Measurements from ENCODE around the gene CDC34. TPM values are rescaled to one million over a fixed set of nuclear protein-coding genes. Genes with fewer than 3 reads are reported as not detected.

The CDC34 gene
- total RNA-seq, 2 experiments from 2014 or later = 38.5 to 43.4 TPM

DNA sequence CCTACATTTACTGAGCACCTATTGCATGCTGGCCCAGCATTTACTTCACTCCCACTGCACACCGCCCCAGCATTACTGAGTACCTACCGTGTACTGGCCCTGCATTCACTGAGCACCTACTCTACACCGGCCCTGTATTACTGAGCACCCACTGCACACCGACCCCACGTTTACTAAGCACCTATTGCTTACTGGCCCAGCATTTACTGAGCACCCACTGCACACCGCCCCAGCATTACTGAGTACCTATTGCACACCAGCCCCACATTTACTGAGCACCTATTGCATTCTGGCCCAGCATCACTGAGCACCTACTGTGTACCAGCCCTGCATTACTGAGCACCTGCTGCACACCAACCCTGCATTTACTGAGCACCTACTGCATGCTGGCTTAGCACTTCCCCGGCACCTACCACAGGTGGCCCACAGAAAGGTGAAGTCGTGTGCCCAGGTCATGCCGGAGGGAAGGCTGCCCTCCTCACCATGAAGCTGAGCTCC, 17.3 kb upstream of the CDC34 start:
- Mint-ChIP-seq H3K4me1 (ENCODE audit: low read depth) (peaks cover 33% of the 10 kb centered on the region), H3K27me3 (no peaks in the 10 kb centered on the region), H3K9me3 (no peaks in the 10 kb centered on the region), H3K36me3 (ENCODE audit: low read depth) (peaks cover 7% of the 10 kb centered on the region), H3K4me3 (no peak overlapping the region), H3K27ac (peak overlapping the region; percentile 82)
- intact Hi-C loops (cut with DNase I, micrococcal nuclease) = no loop called here
- Histone ChIP-seq H3K36me3 (ENCODE audit: insufficient read depth, low read length) (peaks cover 10% of the 10 kb centered on the region), H3K27me3 (ENCODE audit: control insufficient read depth in 1 of 2, insufficient read depth in 2 of 2, low read length in 2 of 2) (no peaks in the 10 kb centered on the region), H3K4me3 (ENCODE audit: low read length) (no peak overlapping the region), H3K4me1 (ENCODE audit: insufficient read depth, low read length) (peaks cover 66% of the 10 kb centered on the region), H3K27ac (ENCODE audit: low read depth in 1 of 2, low read length in 2 of 2) (peak overlapping the region in 1 of 2 donors; percentile 41), H3K9me3 (ENCODE audit: control insufficient read depth in 1 of 2, insufficient read depth in 1 of 2, low read length in 2 of 2) (peaks cover 0 to 6% of the 10 kb centered on the region in 2 experiments)
- no peak for ATAC-seq (ENCODE audit: poor library complexity)
- DNase-seq = peak in 1 of 14 experiments; percentile 14
- TF ChIP-seq, protein P1, sequence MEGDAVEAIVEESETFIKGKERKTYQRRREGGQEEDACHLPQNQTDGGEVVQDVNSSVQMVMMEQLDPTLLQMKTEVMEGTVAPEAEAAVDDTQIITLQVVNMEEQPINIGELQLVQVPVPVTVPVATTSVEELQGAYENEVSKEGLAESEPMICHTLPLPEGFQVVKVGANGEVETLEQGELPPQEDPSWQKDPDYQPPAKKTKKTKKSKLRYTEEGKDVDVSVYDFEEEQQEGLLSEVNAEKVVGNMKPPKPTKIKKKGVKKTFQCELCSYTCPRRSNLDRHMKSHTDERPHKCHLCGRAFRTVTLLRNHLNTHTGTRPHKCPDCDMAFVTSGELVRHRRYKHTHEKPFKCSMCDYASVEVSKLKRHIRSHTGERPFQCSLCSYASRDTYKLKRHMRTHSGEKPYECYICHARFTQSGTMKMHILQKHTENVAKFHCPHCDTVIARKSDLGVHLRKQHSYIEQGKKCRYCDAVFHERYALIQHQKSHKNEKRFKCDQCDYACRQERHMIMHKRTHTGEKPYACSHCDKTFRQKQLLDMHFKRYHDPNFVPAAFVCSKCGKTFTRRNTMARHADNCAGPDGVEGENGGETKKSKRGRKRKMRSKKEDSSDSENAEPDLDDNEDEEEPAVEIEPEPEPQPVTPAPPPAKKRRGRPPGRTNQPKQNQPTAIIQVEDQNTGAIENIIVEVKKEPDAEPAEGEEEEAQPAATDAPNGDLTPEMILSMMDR (IDR thresholded peaks at IDR 0.05) = no peak
- CTCF ChIA-PET = no interaction called here
- POLR2A ChIA-PET = no interaction called here

DNA sequence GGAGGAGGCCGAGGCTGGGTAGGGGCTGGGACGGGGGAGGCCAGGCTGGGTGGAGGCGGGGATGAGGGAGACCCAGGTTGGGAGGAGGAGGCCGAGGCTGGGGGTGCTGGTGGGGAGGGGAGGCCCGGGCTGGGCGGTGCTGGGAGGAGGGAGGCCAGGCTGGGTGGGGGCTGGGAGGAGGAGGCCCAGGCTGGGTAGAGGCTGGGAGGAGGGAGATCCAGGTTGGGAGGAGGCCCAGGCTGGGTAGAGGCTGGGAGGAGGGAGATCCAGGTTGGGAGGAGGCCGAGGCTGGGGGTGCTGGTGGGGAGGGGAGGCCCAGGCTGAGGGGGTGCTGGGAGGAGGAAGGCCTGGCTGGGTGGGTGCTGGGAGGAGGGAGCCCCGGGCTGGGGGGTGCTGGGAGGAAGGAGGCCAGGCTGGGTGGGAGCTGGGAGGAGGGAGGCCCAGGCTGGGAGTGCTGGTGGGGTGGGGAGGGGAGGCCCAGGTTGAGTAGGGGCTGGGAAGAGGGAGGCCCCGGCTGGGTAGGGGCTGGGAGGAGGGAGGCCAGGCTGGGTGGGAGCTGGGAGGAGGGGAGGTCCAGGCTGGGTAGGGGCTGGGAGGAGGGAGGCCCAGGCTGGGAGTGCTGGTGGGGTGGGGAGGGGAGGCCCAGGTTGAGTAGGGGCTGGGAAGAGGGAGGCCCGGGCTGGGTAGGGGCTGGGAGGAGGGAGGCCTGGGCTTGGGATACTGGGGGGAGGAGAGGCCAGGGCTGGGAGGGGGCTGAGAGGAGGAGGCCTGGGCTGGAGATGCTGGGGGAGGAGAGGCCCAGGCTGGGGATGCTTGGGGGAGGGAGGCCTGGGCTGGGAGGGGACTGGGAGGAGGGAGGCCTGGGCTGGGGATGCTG, 13.6 kb upstream of the CDC34 start:
- peaks cover 0 to 4% of the 10 kb centered on the region in 2 experiments for H3K9me3 ChIP-seq (ENCODE audit: control insufficient read depth in 1 of 2, insufficient read depth in 1 of 2, low read length in 2 of 2)
- DNase-seq = no peak
- no peaks in the 10 kb centered on the region for H3K36me3 Mint-ChIP-seq (ENCODE audit: low read depth)
- ChIA-PET CTCF (interaction anchor here (1.2 to 1.4 kb wide), 3 partner anchors 7 to 14 kb away, joined by 4 to 13 read pairs (median 5); no protein-coding TSS in a partner anchor), POLR2A (interaction anchor here (1.0 to 4.3 kb wide), 2 partner anchors 7 to 14 kb away, joined by 5 to 35 read pairs; partner anchors contain the start of gene CDC34)
- no peak overlapping the region for H3K27ac Mint-ChIP-seq
- no peaks in the 10 kb centered on the region for H3K27me3 Mint-ChIP-seq
- no peaks in the 10 kb centered on the region for H3K9me3 Mint-ChIP-seq
- H3K4me1 Mint-ChIP-seq (ENCODE audit: low read depth) = peaks cover 13% of the 10 kb centered on the region
- ATAC-seq (ENCODE audit: poor library complexity) = peak; percentile 33
- H3K4me1 ChIP-seq (ENCODE audit: insufficient read depth, low read length) = peaks cover 39% of the 10 kb centered on the region
- H3K4me3 ChIP-seq (ENCODE audit: low read length) = no peak overlapping the region
- intact Hi-C loops (cut with DNase I, micrococcal nuclease) = no loop called here
- H3K36me3 ChIP-seq (ENCODE audit: insufficient read depth, low read length) = peaks cover 3% of the 10 kb centered on the region
- no peak overlapping the region for H3K4me3 Mint-ChIP-seq
- peak overlapping the region in 1 of 2 donors; percentile 29 for H3K27ac ChIP-seq (ENCODE audit: low read depth in 1 of 2, low read length in 2 of 2)
- TF ChIP-seq, protein P1 (IDR thresholded peaks at IDR 0.05) = no peak
- H3K27me3 ChIP-seq (ENCODE audit: control insufficient read depth in 1 of 2, insufficient read depth in 2 of 2, low read length in 2 of 2) = no peaks in the 10 kb centered on the region

DNA sequence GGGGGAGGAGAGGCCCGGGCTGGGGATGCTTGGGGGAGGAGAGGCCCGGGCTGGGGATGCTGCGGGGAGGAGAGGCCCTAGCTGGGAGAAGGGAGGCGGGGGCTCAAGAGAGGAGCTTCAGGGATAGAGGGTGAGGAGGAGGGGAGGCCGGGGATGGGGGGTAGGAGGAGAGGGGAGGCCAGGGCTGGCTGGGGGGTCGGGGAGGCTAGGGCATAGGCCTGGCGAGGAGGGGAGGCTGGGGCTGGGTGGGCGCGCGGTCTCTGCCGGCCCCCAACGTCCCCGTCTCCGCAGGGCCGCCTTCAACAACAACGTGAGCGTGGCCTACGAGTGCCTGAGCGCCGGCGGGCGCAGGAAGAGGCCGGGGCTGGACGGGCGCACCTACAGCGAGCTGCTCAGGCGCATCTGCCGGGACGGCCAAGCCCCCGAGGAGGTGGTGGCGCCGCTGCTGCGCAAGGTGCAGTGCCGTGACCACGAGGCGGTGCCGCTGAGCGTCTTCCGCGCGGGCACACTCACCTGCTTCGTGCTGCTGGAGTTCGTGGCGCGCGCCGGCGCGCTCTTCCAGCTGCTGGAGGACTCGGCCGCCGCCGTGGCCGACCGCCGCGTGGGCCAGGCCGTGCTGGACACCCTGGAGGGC, 12.8 kb upstream of the CDC34 start:
- TF ChIP-seq, protein P1 (IDR thresholded peaks at IDR 0.05) = peak; percentile 17
- CTCF ChIA-PET = interaction anchor here (0.6 to 1.4 kb wide), 5 partner anchors 8 to 53 kb away, joined by 3 to 13 read pairs (median 4); partner anchors contain the start of gene CDC34
- intact Hi-C loops (cut with DNase I, micrococcal nuclease) = loop anchor here in 1 of 2 experiments (1.0 kb wide), 1 partner anchor 13 kb away; the partner anchor contains the start of gene CDC34
- peaks cover 2% of the 10 kb centered on the region for H3K36me3 ChIP-seq (ENCODE audit: insufficient read depth, low read length)
- ATAC-seq (ENCODE audit: poor library complexity) (peak; percentile 91), DNase-seq (peak; percentile 53 to 87 (median 67))
- Mint-ChIP-seq H3K4me3 (no peak overlapping the region), H3K27me3 (no peaks in the 10 kb centered on the region), H3K4me1 (ENCODE audit: low read depth) (peaks cover 12% of the 10 kb centered on the region), H3K36me3 (ENCODE audit: low read depth) (no peaks in the 10 kb centered on the region), H3K27ac (no peak overlapping the region), H3K9me3 (no peaks in the 10 kb centered on the region)
- POLR2A ChIA-PET = interaction anchor here (1.0 to 4.3 kb wide), 2 partner anchors 8 to 13 kb away, joined by 5 to 35 read pairs; partner anchors contain the start of gene CDC34
- H3K27me3 ChIP-seq (ENCODE audit: control insufficient read depth in 1 of 2, insufficient read depth in 2 of 2, low read length in 2 of 2) = no peaks in the 10 kb centered on the region
- H3K4me1 ChIP-seq (ENCODE audit: insufficient read depth, low read length) = peaks cover 32% of the 10 kb centered on the region
- no peak overlapping the region for H3K4me3 ChIP-seq (ENCODE audit: low read length)
- no peaks in the 10 kb centered on the region for H3K9me3 ChIP-seq (ENCODE audit: control insufficient read depth in 1 of 2, insufficient read depth in 1 of 2, low read length in 2 of 2)
- peak overlapping the region in 1 of 2 donors; percentile 29 for H3K27ac ChIP-seq (ENCODE audit: low read depth in 1 of 2, low read length in 2 of 2)
